OCI-LY3 (cell line): Measurements from ENCODE around the gene HSF4.

Experiments
- H2AFZ ChIP-seq: fragments of 200-600, 300-600 bp; shearing (Covaris generic); 2 replicates; pipeline ENCODE4 v1.6.0; 2014; ENCODE audit warnings: antibody characterized with exemption, low read depth, low read length
- H3K27ac ChIP-seq: fragments of 200-600, 300-600 bp; sonication (generic); 2 replicates; pipeline ENCODE4 v1.5.1; 2014; ENCODE audit warnings: mild to moderate bottlenecking, low read length, moderate library complexity, mixed read lengths
- H3K27me3 ChIP-seq: fragments of 200-600, 300-600 bp; sonication (generic); 2 replicates; pipeline ENCODE4 v1.6.1; 2014; ENCODE audit warnings: low read depth, low read length, mixed read lengths
- H3K36me3 ChIP-seq: fragments of 200-600, 300-600 bp; sonication (generic); replicated peaks from 2 replicates; pipeline ENCODE3; 2014; ENCODE audit warnings: low read depth, low read length, mixed read lengths
- H3K4me1 ChIP-seq: fragments of 300-600, 200-600 bp; sonication (generic); 2 replicates; pipeline ENCODE4 v1.6.1; 2014; ENCODE audit warnings: low read length, mixed read lengths
- H3K4me2 ChIP-seq: fragments of 200-600, 300-600 bp; sonication (generic); 2 replicates; pipeline ENCODE4 v1.6.1; 2014; ENCODE audit warnings: low read length, mixed read lengths
- H3K4me3 ChIP-seq: fragments of 300-600, 200-600 bp; sonication (generic); 2 replicates; pipeline ENCODE4 v1.5.1; 2014; ENCODE audit warnings: antibody characterized with exemption, mild to moderate bottlenecking, low read length, moderate library complexity
- H3K79me2 ChIP-seq: fragments of 300-600, 200-600 bp; shearing (Covaris generic); 2 replicates; pipeline ENCODE4 v1.6.1; 2014; ENCODE audit warnings: mild to moderate bottlenecking, low read length, mixed read lengths
- H3K9ac ChIP-seq: fragments of 300-600, 200-600 bp; shearing (Covaris generic); 2 replicates; pipeline ENCODE4 v1.6.0; 2014; ENCODE audit warnings: mild to moderate bottlenecking, low read length, moderate library complexity
- H3K9me3 ChIP-seq: fragments of 200-600, 300-600 bp; shearing (Covaris generic); 2 replicates; pipeline ENCODE4 v1.6.1; 2014; ENCODE audit warnings: low read length, mixed read lengths; ENCODE audit not compliant: insufficient read depth
- H4K20me1 ChIP-seq: fragments of 200-600, 300-600 bp; sonication (generic); 2 replicates; pipeline ENCODE4 v1.6.1; 2016; ENCODE audit warnings: low read length, mixed read lengths; ENCODE audit not compliant: insufficient read depth
- EZH2phosphoT487 ChIP-seq: fragments of 200-600 bp; shearing (Covaris generic); IDR thresholded peaks from 2 replicates; pipeline ENCODE4 v1.6.1; 2018; ENCODE audit warnings: antibody characterized with exemption, mixed run types, low read depth
- TF ChIP-seq, protein P1 (sequence below): fragments of 200-600, 300-600 bp; sonication (generic); IDR thresholded peaks from 2 replicates; pipeline ENCODE4 v1.5.1; 2014; ENCODE audit warnings: antibody characterized with exemption, low read length, low read depth

Gene HSF4

DNA sequence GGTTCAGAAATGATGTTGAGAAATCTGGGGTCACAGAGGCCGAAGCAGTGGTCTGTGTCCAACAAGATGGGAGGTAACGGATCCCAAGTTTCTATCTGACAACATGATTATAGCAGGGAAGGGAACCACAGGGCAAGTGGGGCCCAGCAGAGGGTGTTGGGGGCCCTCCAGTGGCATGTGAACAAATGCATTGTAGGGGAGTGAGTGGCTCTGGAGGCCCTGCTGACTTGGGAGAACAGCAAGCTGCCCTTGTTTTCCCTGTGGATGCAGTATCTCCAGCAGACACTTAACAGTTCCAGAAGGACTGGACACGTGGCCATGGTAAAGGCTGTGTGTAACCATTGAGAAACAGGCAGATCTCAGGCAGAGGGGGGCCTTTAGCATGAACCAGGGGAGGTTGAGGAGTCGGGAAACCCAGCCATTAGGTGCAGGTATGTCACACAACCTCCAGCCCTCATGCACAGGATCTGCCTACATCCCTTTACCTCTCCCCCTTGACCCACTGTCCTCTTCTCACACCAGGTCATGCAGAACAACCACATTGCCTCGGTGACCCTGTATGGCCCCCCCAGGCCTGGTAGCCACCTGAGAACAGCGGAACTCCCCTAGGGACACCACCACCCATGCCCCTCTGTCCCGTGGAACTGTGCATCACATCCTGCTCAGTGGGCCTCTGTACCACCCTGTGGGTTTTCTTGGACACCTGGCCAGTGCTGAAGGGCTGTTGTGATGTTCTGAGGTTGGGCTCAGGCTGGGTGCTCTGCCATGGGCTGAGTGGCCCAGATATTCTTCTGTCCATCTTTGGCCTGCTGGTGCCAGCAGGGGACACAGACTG, 17.8 kb upstream of the HSF4 start:
- Histone ChIP-seq H3K4me1 (no peaks in the 10 kb centered on the region), H2AFZ (no peak overlapping the region), H3K9me3 (no peaks in the 10 kb centered on the region), H3K27ac (no peak overlapping the region), H3K27me3 (no peaks in the 10 kb centered on the region), H3K36me3 (peaks cover 42% of the 10 kb centered on the region), H4K20me1 (no peaks in the 10 kb centered on the region), H3K9ac (no peak overlapping the region), H3K4me2 (no peak overlapping the region), H3K4me3 (no peak overlapping the region), H3K79me2 (no peaks in the 10 kb centered on the region)
- TF ChIP-seq, protein P1, sequence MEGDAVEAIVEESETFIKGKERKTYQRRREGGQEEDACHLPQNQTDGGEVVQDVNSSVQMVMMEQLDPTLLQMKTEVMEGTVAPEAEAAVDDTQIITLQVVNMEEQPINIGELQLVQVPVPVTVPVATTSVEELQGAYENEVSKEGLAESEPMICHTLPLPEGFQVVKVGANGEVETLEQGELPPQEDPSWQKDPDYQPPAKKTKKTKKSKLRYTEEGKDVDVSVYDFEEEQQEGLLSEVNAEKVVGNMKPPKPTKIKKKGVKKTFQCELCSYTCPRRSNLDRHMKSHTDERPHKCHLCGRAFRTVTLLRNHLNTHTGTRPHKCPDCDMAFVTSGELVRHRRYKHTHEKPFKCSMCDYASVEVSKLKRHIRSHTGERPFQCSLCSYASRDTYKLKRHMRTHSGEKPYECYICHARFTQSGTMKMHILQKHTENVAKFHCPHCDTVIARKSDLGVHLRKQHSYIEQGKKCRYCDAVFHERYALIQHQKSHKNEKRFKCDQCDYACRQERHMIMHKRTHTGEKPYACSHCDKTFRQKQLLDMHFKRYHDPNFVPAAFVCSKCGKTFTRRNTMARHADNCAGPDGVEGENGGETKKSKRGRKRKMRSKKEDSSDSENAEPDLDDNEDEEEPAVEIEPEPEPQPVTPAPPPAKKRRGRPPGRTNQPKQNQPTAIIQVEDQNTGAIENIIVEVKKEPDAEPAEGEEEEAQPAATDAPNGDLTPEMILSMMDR = peak; percentile 6; the same call in 1 of the 2 replicates
- TF ChIP-seq EZH2phosphoT487 = no peak

DNA sequence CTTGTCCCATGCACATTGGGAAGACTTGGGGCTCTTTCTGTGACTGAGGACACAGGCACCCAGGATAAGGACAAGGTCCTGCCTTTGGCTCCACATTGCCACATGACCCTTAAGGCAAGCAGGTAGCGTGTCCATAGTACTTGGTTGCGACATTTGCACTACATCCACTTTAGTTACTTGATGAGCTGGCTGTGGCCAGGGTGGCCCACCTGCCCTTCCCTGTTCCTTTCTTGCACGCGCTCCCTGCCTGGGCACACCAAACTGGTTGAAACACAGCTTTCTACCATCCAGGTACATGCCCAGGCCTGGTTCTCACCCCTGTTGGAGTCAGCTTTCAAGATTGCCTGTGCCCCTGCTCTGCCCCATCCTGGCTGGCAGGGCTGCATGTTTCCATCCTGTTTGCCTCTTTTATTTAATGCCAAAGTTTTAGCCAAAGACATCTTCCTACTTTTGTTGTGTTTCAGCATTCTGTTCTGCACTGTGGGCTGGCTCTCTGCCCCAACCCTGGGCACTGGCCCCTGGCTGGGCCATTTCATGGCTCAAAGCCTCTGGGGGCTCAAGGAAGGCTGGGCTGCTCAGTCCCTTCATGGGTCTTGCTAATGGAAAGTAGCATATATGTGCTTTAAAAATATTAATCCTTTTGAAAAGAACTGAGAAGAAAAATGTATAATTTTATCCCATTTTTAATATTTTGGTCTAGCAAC, 17.0 kb upstream of the HSF4 start:
- H3K79me2 ChIP-seq = no peaks in the 10 kb centered on the region
- TF ChIP-seq, protein P1 = no peak
- no peak for TF ChIP-seq EZH2phosphoT487
- no peak overlapping the region for H3K27ac ChIP-seq
- peaks cover 36% of the 10 kb centered on the region for H3K36me3 ChIP-seq
- H2AFZ ChIP-seq = no peak overlapping the region
- H3K4me1 ChIP-seq = no peaks in the 10 kb centered on the region
- H3K27me3 ChIP-seq = no peaks in the 10 kb centered on the region
- H3K4me3 ChIP-seq = no peak overlapping the region
- H3K9ac ChIP-seq = no peak overlapping the region
- H3K9me3 ChIP-seq = no peaks in the 10 kb centered on the region
- no peaks in the 10 kb centered on the region for H4K20me1 ChIP-seq
- H3K4me2 ChIP-seq = no peak overlapping the region

- H3K9ac ChIP-seq = no peak overlapping the region
- no peak overlapping the region for H3K4me2 ChIP-seq
- no peak overlapping the region for H2AFZ ChIP-seq
- H3K27me3 ChIP-seq = no peaks in the 10 kb centered on the region
- H3K4me3 ChIP-seq = no peak overlapping the region
- no peaks in the 10 kb centered on the region for H3K4me1 ChIP-seq
- no peaks in the 10 kb centered on the region for H3K9me3 ChIP-seq
- H3K36me3 ChIP-seq = peaks cover 31% of the 10 kb centered on the region
- H3K27ac ChIP-seq = no peak overlapping the region
- no peaks in the 10 kb centered on the region for H3K79me2 ChIP-seq
- no peak for TF ChIP-seq EZH2phosphoT487
- TF ChIP-seq, protein P1 = no peak
- no peaks in the 10 kb centered on the region for H4K20me1 ChIP-seq
Measured at GRCh38 chr16:67148221-67148620, 16.3 kb upstream of the HSF4 start.

DNA sequence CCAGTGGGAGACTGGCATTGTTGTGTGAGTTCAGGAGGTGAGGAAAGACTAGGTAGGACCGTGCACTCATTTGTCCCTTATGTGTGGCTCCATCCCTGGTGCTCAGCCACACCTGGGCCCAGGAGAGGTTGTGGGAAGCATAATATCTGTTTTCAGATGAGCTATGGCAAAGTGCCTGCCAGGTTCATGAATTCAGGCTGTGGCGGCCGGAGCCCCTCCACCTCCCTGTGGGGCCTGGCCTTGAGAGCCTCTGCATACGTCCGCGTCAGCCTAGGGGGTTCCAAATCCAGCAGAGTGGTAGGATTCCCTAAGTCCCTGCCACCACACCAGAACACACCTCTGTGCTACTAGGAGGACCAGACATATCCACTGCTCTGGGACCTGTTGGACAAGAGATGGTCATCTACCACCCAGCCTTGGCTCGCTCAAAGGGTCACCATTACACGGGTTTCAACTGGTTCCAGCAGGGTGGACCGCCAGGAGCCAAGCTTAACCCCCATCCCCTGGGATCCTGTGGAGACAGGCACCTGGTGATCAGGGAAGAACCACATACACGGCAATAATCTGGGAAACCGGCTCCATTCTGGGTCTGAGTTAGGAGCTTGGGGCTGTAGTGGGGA, 15.8 kb upstream of the HSF4 start:
- Histone ChIP-seq H3K9ac (no peak overlapping the region), H3K4me2 (no peak overlapping the region), H4K20me1 (no peaks in the 10 kb centered on the region), H3K27me3 (no peaks in the 10 kb centered on the region), H2AFZ (no peak overlapping the region), H3K9me3 (no peaks in the 10 kb centered on the region), H3K4me1 (no peaks in the 10 kb centered on the region), H3K4me3 (no peak overlapping the region), H3K79me2 (no peaks in the 10 kb centered on the region), H3K36me3 (peaks cover 28% of the 10 kb centered on the region), H3K27ac (no peak overlapping the region)
- TF ChIP-seq, protein P1 = no peak
- TF ChIP-seq EZH2phosphoT487 = no peak
